GM21825 (cell line): ENCODE data around the gene RHOV.
A peak's percentile ranks its signal among the peaks of the same experiment; 100 is the strongest.

Experiments used
- ATAC-seq: cut with Tn5 transposase; IDR thresholded peaks from one replicate; pipeline ENCODE4 v1.9.1; 2021; ENCODE audit warnings: mild to moderate bottlenecking, moderate library complexity; ENCODE audit not compliant: unreplicated experiment

The RHOV gene

GRCh38 chr15:40904552-40905201 lies 30.6 kb upstream of the RHOV start:
- ATAC-seq: no peak

- ATAC-seq: no peak
Measured at GRCh38 chr15:40902605-40903561, 28.8 kb upstream of the RHOV start.

DNA sequence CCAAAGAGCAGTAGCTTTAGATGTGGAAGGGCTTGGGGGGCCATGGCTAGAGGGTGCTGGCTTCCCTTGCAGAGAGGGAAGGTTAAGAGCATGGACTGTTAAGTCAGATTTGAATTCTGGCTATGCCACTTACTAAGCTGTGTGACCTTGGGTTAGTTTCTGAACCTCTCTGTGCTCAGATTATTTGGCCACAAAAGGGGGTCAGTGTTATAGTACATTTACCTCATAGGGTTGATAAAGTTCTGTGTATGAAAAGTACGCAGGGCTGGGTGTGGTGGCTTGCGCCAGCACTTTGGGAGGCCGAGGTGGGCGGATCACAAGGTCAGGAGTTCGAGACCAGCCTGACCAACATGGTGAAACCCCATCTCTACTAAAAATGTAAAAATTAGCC lies 27.0 kb upstream of the RHOV start:
- no peak for ATAC-seq

- no peak for ATAC-seq
Measured at GRCh38 chr15:40900256-40901052, 26.4 kb upstream of the RHOV start.

GRCh38 chr15:40899536-40900207 lies 25.6 kb upstream of the RHOV start:
- no peak for ATAC-seq

DNA sequence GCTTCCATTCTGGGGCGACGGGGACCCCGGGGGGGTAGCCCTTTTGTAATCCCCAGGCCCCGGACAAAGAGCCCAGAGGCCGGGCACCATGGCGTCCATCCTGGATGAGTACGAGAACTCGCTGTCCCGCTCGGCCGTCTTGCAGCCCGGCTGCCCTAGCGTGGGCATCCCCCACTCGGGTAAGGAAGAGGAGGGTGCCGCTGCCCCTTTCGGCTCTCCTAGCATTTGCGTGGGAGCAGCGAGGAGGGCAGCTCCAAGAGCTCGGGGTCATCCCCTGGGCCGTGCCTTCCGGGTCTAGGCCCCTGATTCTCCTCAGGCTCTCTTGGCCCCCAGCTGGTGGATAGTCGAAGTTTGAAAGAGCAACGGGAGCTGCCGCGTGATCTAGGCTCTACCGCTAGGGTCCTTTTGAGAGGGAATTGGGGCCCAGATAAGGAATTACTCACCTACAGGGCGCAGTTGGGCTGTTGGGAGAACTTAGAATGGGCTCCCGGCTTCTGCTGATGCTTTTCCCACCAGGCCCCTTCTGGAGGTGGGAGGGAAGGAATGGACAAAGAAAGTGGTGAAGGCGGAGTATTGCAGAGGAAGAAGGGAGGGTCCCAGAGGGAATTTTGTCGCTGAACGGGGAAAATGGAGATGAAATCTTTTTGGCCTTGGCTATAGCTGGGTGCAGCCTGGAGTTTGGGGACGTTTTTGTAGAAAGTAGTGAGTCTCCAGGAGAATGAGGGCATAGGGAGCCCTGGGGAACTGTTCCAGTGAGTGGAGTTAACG lies 20.8 kb upstream of the RHOV start:
- no peak for ATAC-seq

DNA sequence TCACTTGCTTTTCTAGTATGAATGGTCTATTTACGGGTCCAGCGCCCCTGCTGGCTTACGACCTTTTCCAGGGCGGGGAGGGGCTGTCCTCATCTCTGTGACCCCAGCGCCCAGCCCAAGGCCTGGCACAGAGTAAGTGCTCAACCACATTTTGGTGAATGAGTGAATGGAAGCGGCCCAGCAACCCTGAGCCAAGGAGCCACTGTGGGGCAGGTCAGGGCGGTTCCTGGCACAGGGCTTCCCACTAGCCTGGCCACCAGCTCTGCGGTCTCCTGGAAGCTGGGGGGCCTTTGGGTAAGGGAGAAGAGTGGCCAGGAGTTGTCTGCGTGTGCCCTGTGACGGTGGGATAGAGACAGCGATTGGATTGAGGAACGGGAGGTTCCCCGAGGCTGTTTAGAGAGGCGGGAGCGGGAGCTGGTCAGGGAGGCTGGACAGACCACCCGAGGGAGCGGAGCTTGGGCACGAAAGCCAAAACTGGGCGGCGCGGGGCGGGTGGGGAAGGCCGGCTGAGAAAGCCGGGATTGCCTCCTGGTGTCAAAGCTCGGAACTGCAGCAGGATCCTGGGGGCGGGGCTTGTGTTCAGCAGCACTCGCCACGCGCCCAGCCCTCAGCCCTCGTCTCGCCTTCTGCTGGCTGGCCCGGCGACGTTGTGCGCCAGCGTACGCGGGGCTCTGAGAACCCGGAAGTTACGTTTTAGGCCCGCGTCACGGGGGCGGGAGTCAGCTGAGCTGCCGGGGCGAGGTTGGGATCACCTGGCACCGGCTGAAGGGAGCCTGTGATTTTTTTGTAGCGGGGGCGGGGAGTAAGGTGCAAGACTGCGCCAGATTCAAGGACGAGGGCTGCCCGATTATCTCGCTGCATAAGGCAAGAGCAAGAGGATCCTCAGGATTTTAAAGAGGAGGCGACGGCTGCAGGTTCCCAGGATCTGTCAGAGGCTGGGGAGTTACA lies 20.0 kb upstream of the RHOV start, which contains the start of gene VPS18:
VPS18 (plus strand) TSS at position 718 of the 948 bp plus-strand sequence. CDS start 319 bp downstream, outside the sequence.
- ATAC-seq: peak; percentile 81

DNA sequence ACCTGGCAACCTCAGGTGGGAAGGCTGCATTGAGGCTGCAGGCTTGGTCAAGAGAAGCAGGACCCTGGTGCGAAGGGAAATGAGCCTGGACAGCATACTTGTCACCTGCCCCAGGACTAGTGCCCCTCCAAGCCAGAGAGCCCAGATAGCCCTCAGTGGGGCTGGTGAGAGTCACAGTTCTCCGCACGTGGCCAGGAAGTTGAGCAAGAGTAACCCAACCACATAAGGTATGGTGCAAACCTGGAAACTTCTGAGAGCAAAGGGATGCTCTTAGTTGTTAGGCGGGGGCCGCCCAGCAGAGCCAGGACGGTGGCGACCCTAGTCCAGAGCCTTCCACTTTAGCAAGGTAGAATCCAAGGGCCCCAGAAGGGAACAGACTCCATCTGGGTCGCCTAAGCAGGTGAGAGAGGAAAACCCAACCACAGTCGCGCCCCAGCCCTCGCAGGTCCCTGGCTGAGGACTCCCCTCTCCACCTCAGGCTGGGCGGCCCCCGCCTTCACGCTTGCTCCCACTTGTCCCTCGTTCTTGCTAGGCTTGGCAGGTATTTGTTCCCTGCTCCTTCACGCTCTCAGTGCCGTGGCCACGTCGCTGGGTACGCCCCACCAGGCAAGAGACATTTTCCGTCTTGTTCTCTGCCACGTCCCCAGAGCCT lies 19.1 kb upstream of the RHOV start:
- no peak for ATAC-seq

DNA sequence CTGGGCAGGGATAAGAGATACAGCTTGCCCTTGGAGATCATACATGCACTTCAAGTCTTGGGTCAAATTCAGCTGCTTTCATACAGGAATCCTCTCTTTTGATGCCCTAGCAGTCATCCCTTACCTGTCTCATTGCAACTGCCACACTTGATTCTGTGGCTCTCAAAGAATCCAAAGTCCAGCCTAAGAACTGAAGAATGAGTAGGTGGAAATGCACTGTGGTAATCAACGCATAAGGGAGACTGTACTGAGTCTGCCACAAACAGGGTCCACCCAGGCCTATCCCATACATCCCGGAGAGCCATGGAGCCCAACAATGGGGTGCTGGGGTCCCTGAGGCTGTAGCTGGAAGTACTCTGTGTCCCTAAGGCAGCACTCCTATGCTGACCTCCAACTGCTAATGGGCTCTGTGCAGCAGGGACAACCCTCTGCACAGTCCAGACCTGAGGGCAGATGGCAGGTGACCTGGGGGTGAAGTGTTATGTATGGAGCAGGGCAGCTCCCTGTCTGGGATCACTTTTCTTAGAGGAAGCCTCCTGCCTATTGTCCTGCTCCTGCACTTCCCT lies 18.5 kb upstream of the RHOV start:
- no peak for ATAC-seq

- no peak for ATAC-seq
Measured at GRCh38 chr15:40891810-40892446, 17.9 kb upstream of the RHOV start.

- ATAC-seq: no peak
Measured at GRCh38 chr15:40891138-40891537, 17.1 kb upstream of the RHOV start.

DNA sequence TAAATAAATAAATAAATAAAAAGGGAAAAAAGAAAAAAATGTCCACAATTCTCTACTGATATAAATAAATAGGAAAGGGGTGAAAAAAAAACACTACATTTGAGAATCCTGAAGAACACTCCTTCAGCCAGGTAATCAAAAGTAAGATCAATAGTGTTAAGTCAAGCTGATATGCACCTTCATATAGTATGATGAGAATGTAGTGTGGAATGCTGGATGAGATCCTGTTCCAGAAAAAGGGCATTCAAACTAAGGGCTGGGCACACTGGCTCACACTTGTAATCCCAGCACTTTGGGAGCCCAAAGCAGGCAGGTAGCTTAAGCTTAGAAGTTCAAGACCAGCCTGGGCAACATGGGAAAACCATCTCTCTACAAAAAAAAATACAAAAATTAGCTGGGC lies 15.1 kb upstream of the RHOV start:
- ATAC-seq: no peak

- no peak for ATAC-seq
Measured at GRCh38 chr15:40886586-40886985, 12.6 kb upstream of the RHOV start.

DNA sequence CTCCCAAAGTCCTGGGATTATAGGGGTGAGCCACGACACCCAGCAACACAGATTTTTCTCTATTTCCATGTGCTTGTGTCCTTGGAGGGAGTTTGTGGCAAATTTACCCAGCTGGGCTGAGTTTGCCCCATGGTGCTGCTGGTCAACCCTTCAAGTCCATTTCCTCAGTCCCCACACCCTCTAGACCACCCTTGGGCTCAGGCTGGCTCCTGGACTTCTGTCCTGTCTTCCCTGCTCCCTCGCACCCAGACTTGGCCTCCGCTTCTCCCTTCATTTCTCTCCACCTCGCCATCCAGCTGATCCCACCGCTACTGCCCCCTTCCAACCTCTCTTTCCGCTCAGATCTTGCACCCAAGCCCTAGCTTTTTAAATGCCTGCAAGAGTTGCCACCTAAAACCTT lies 7.3 kb upstream of the RHOV start:
- ATAC-seq: no peak

- ATAC-seq: no peak
Measured at GRCh38 chr15:40879609-40880008, 5.6 kb upstream of the RHOV start.

- peak; percentile 72 for ATAC-seq
Measured at GRCh38 chr15:40878785-40879184, 4.8 kb upstream of the RHOV start.

DNA sequence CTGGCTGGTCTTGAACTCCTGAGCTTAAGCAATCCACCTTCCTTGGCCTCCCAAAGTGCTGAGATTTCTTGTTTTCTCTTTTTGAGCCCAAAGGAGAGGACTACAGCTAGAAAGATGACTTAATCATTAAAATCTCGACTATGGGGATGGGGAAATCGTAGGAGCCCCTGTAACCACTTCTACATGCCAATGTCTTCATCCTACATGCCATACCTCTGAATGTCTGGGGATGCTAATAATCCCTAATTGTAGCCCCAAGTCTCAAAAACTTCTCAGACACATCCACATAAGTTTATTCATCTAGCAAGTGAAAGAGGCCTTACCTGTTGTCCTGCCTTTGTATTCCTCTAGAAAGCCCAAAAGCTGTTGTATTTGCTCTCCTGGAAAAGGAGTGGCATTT lies 3.7 kb upstream of the RHOV start:
- no peak for ATAC-seq
